K562 (cell line): Measurements from ENCODE around the gene TMEM141. TPM values are rescaled to one million over a fixed set of nuclear protein-coding genes. Genes with fewer than 3 reads are reported as not detected.
A peak's percentile ranks its signal among the peaks of the same experiment; 100 is the strongest.

ENCODE experiments used
- CBFA2T3 ChIP-seq: fragments of 450-650 bp; IDR thresholded peaks from 2 replicates; pipeline ENCODE4 v1.6.1; 2017
- CCNT2 ChIP-seq: IDR thresholded peaks from 2 replicates; pipeline ENCODE4 v1.6.1; 2011; ENCODE audit warnings: borderline replicate concordance, low read depth, mild to moderate bottlenecking, moderate library complexity, mixed read lengths, low read length; ENCODE audit not compliant: insufficient read length; ENCODE audit errors: extremely low read depth
- EP300 ChIP-seq: IDR thresholded peaks from 2 replicates; pipeline ENCODE4 v1.6.1; 2012; ENCODE audit warnings: low read length, improper control_type of control experiment
- FIP1L1 ChIP-seq: fragments of 200-400 bp; formaldehyde crosslinking; IDR thresholded peaks from 2 replicates; pipeline ENCODE4 v1.6.1; 2018; ENCODE audit warnings: mild to moderate bottlenecking, low read depth, low read length; ENCODE audit not compliant: poor library complexity, severe bottlenecking
- GATAD2B ChIP-seq: fragments of 450-650 bp; IDR thresholded peaks from 2 replicates; pipeline ENCODE4 v1.6.1; 2017; ENCODE audit warnings: mild to moderate bottlenecking, borderline replicate concordance
- HMG20A ChIP-seq: fragments of 450-650 bp; formaldehyde crosslinking; conservative IDR thresholded peaks from 2 replicates; pipeline ENCODE4 v1.4.0; 2020; ENCODE audit warnings: mild to moderate bottlenecking, mixed read lengths
- MBD2 ChIP-seq: sonication (generic); IDR thresholded peaks from 2 replicates; pipeline ENCODE4 v1.6.1; 2016; ENCODE audit warnings: low read depth, borderline replicate concordance
- MTA3 ChIP-seq: fragments of 450-650 bp; formaldehyde crosslinking; IDR thresholded peaks from 2 replicates; pipeline ENCODE4 v1.6.1; 2017; ENCODE audit warnings: mild to moderate bottlenecking, borderline replicate concordance
- POLR2G ChIP-seq: fragments of 200-400 bp; formaldehyde crosslinking; IDR thresholded peaks from 2 replicates; pipeline ENCODE4 v1.6.1; 2017; ENCODE audit warnings: low read depth, mild to moderate bottlenecking, antibody characterized with exemption, low read length, moderate library complexity
- PRMT5 ChIP-seq: sonication (generic); formaldehyde crosslinking; IDR thresholded peaks from 2 replicates; pipeline ENCODE4 v1.5.0; 2020; ENCODE audit warnings: missing genetic modification reagents
- SRF ChIP-seq, 2 experiments: fragments of 250-450, 450-650 bp in 1 of 2; sonication (Bioruptor Pico) in 1 of 2; sonication (generic) in 1 of 2; formaldehyde crosslinking; IDR thresholded peaks; 2 replicates each; pipeline versions ENCODE4 v1.5.0 to v1.5.1; 2020 to 2022; ENCODE audit warnings: mild to moderate bottlenecking in 1 of 2, missing genetic modification reagents in 1 of 2
- ZFPM2 ChIP-seq: fragments of 250-450 bp; sonication (Bioruptor Pico); IDR thresholded peaks from 2 replicates; pipeline ENCODE4 v1.5.1; 2022; ENCODE audit warnings: mild to moderate bottlenecking
- polyA plus RNA-seq, 8 experiments: library from polyadenylated mRNA; depleted of rRNA in 4 of 8; stranded (reverse) in 5 of 8; unstranded in 3 of 8; fragments of >200 nt; fragmentation: Nextera tagmentation in 2 of 8; fragmentation: Illumina TruSeq in 1 of 8; extraction: Ambion mirVana in 2 of 8; extraction: Trizol in 1 of 8; gene quantifications; 2 replicates each; pipeline versions ENCODE4 v1.2.1 to v1.2.3, GENCODE V29; 2011 to 2014; ENCODE audit warnings: inconsistent platforms in 1 of 8, missing spikeins in 1 of 8
- total RNA-seq, 7 experiments: library from RNA; depleted of rRNA in 6 of 7; stranded (reverse); fragments of >200 nt in 6 of 7; fragmentation: Illumina TruSeq in 2 of 7; extraction: Trizol in 2 of 7; gene quantifications; 2 replicates each; pipeline versions ENCODE4 v1.2.1 to v1.2.3, GENCODE V29; 2011 to 2021; ENCODE audit warnings: low replicate concordance in 1 of 7
- TF ChIP-seq, protein P1 (sequence below), 2 experiments: fragments of 450-650 bp in 1 of 2; sonication (generic) in 1 of 2; formaldehyde crosslinking in 1 of 2; IDR thresholded peaks; 2 replicates each; pipeline versions ENCODE4 v1.7.1 to v1.9.0; 2016 to 2022; ENCODE audit warnings: inconsistent platforms in 1 of 2, mild to moderate bottlenecking in 1 of 2, missing genetic modification reagents in 1 of 2
- TF ChIP-seq, protein P2 (sequence below), 2 experiments: fragments of 450-650 bp; IDR thresholded peaks; 2 replicates each; pipeline ENCODE4 v1.6.1; 2018; ENCODE audit warnings: mild to moderate bottlenecking in 2 of 2, low read depth in 1 of 2; ENCODE audit not compliant: partially characterized antibody in 2 of 2

Gene TMEM141
- total and polyA plus RNA-seq, 9 of the 15 experiments (the other 6 are each of a cell fraction or from before 2014, with no cell fraction given), result 21.5 to 123 (median 74.8) TPM

DNA sequence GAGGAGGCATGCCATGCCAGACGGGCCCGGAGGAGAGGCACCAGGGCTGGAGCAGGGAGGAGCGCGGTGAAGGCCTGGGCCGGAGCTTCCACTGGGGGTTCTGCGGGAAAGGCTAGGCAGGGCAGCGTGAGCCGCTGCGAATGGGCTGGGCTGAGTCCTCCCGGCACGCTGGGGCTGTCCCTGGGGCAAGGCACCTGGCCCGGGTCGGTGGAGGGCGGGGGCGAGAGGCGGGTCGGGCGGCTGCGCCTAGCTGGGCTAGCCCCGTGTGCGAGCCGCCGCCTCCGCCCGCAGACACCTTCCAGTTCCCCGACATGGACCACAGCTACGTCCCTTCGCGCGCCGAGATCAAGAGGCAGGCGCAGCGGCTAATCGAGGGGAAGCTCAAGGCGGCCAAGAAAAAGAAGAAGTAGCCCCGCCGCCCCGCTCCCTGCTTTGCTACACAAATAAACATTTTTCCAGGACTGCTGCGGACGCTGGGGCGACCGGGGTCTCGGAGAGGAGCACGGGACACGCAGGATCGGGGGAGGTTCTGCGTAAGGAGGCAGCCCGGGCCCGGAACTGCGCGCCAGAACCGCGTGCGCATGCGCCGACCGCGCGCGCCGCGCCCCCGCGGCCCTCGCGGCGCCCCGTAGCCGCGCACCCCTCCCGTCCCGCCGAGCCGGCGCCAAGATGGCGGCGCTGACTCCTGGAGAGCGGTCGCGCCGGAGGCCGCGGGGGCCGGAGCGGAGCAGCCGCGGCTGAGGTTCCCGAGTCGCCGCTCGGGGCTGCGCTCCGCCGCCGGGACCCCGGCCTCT lies 16.3 kb downstream of the TMEM141 start, which contains the start of gene RABL6 (continued):
- TF ChIP-seq, protein P1, sequence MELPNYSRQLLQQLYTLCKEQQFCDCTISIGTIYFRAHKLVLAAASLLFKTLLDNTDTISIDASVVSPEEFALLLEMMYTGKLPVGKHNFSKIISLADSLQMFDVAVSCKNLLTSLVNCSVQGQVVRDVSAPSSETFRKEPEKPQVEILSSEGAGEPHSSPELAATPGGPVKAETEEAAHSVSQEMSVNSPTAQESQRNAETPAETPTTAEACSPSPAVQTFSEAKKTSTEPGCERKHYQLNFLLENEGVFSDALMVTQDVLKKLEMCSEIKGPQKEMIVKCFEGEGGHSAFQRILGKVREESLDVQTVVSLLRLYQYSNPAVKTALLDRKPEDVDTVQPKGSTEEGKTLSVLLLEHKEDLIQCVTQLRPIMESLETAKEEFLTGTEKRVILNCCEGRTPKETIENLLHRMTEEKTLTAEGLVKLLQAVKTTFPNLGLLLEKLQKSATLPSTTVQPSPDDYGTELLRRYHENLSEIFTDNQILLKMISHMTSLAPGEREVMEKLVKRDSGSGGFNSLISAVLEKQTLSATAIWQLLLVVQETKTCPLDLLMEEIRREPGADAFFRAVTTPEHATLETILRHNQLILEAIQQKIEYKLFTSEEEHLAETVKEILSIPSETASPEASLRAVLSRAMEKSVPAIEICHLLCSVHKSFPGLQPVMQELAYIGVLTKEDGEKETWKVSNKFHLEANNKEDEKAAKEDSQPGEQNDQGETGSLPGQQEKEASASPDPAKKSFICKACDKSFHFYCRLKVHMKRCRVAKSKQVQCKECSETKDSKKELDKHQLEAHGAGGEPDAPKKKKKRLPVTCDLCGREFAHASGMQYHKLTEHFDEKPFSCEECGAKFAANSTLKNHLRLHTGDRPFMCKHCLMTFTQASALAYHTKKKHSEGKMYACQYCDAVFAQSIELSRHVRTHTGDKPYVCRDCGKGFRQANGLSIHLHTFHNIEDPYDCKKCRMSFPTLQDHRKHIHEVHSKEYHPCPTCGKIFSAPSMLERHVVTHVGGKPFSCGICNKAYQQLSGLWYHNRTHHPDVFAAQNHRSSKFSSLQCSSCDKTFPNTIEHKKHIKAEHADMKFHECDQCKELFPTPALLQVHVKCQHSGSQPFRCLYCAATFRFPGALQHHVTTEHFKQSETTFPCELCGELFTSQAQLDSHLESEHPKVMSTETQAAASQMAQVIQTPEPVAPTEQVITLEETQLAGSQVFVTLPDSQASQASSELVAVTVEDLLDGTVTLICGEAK (IDR thresholded peaks at IDR 0.05), result 0 out of 2 replicates have a peak, but pooled peaks have one; percentile 33
- TF ChIP-seq, protein P1 (CRISPR knock-in tag; IDR thresholded peaks at IDR 0.05), result no peak
- peak; percentile 97 for TF ChIP-seq MTA3
- TF ChIP-seq PRMT5 (CRISPR knock-in tag), result no peak
- peak; percentile 93 for TF ChIP-seq CCNT2
- no peak for TF ChIP-seq SRF (CRISPR knock-in tag; IDR thresholded peaks at IDR 0.05)
- no peak for TF ChIP-seq FIP1L1
- TF ChIP-seq MBD2, result no peak
- TF ChIP-seq EP300, result no peak; the same call in 1 of the 2 replicates
- TF ChIP-seq HMG20A (CRISPR knock-in tag), result no peak
- TF ChIP-seq POLR2G, result peak; percentile 83
- TF ChIP-seq, protein P2, sequence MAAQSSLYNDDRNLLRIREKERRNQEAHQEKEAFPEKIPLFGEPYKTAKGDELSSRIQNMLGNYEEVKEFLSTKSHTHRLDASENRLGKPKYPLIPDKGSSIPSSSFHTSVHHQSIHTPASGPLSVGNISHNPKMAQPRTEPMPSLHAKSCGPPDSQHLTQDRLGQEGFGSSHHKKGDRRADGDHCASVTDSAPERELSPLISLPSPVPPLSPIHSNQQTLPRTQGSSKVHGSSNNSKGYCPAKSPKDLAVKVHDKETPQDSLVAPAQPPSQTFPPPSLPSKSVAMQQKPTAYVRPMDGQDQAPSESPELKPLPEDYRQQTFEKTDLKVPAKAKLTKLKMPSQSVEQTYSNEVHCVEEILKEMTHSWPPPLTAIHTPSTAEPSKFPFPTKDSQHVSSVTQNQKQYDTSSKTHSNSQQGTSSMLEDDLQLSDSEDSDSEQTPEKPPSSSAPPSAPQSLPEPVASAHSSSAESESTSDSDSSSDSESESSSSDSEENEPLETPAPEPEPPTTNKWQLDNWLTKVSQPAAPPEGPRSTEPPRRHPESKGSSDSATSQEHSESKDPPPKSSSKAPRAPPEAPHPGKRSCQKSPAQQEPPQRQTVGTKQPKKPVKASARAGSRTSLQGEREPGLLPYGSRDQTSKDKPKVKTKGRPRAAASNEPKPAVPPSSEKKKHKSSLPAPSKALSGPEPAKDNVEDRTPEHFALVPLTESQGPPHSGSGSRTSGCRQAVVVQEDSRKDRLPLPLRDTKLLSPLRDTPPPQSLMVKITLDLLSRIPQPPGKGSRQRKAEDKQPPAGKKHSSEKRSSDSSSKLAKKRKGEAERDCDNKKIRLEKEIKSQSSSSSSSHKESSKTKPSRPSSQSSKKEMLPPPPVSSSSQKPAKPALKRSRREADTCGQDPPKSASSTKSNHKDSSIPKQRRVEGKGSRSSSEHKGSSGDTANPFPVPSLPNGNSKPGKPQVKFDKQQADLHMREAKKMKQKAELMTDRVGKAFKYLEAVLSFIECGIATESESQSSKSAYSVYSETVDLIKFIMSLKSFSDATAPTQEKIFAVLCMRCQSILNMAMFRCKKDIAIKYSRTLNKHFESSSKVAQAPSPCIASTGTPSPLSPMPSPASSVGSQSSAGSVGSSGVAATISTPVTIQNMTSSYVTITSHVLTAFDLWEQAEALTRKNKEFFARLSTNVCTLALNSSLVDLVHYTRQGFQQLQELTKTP (IDR thresholded peaks at IDR 0.05; ENCODE audit: low read depth in 1 of 2, partially characterized antibody in 2 of 2), result no peak
- TF ChIP-seq ZFPM2 (CRISPR knock-in tag), result no peak
- no peak for TF ChIP-seq CBFA2T3
- peak; percentile 74 for TF ChIP-seq GATAD2B
